Stimulated activated CD4-positive, alpha-beta T cell treated with anti-CD3 and anti-CD28 coated beads, Interleukin-2, amount 100 ng/mL, for 4 hours (primary cell): ENCODE measurements around the gene SPIRE1.

Source experiments
- DNase-seq: peaks from one replicate; pipeline ENCODE4 v3.0.0-alpha.2; 2020; ENCODE audit warnings: low read depth

The SPIRE1 gene

DNA sequence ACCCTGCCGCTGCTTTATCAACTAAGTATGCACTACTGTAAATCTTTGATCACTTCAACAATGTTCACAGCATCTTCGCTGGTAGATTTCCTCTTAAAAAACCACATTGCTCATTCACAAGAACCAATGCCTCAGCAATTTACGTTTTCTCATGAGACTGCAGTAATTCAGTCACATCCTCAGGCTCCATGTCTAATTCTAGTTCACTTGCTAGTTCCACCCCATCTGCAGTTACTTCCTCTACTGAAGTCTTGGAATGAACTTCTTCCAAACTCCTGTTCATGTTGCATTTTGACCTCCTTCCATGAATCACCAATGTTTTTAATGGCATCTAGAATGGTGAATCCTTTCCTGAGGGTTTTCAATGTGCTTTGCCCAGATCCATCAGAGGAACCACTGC lies 214.4 kb downstream of the SPIRE1 start:
- DNase-seq: no peak

DNA sequence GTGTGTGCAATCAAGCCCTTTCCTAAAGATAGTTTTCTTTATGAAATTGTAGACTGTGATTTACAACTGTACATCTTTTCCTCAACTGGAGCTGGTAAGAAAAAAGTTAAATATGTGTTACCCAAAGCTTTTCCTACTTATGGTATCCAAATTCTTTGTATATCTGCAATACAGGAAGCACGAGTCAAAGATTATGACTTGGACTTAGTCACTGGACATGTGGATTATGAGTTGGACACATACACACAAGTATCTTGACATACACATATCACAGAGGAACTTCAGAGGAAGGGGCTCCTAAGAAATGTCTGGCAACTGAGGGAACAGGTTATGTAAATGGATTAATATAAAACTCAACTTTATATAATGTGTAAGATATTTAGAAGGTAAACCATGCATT lies 215.0 kb downstream of the SPIRE1 start:
- no peak for DNase-seq

DNA sequence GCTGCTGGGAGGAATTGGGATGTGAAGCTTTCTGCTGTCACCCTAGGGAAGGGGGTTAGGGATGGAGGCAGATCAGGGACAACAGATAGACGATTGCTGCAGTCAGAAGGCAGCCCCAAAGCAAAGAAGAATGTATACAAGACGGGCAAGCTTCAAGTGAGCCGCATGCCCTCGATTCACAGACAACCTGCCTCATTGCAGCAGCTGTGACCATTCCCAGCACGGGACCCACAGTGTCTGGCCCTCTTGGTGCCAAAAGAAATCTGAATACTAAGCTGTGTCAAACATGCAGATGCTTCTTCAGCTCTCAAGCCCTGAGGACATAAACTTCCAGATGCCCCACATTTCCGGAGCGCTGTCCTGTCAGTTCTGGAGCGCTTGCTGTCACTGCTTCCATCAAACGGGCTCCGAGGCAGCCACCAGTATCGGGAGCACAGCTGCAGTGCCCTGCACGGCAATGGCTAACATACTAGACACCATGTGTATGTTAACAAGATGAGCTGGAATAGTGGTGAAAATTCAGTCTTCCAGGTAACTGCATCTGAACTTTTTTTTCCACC lies 216.4 kb downstream of the SPIRE1 start:
- no peak for DNase-seq

DNA sequence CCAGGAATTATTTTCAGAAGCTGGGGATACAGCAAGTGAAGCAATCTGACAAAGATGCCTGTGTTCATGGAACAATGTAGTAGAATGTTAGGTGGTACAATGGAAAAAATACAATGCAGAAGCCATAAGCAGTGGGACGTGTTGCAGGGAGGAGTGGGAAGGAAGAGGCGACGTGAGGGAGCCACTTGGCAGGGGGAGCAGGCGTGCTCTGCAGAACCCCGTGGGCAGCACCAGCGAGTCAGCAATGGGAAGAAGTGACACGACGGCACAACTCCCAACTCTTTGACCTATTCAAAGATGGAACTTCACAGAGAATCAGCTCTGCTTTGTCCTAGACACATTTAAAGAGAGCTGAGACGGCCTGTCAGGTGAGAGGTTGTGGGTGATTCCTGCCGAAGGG lies 219.7 kb downstream of the SPIRE1 start:
- DNase-seq: no peak

DNA sequence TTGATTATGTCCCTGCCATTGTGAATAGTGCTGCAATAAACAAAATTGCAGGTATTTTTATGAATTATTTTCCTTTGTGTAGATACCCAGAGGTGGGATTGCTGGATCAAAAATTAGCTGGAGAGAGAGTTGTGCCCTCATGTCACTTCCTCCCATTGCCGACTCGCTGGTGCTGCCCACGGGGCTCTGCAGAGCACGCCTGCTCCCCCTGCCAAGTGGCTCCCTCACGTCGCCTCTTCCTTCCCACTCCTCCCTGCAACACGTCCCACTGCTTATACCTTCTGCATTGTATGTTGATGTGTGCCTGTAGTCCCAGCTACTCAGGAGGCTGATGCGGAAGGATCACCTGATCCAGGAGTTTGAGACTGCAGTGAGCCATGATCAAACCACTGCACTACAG lies 222.0 kb downstream of the SPIRE1 start:
- no peak for DNase-seq

DNA sequence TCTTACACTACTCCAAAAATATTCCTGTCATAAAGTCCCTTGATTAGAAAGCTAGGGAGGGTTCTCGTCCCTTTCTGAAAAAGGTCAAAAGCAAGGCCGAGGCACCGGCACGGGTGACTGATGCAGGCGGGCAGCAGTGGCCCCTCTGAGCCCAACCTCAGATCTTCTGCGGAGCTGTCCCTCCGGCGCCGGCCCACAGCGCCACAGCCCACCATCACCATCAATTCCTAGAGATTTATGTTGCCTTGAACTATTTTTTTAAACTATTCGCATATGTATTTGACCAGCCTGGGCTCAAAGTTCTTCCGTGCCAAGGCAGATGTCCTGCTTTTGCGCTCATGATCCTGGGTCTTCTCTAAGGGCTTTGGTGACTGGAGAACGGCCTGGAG lies 223.4 kb downstream of the SPIRE1 start:
- no peak for DNase-seq

DNA sequence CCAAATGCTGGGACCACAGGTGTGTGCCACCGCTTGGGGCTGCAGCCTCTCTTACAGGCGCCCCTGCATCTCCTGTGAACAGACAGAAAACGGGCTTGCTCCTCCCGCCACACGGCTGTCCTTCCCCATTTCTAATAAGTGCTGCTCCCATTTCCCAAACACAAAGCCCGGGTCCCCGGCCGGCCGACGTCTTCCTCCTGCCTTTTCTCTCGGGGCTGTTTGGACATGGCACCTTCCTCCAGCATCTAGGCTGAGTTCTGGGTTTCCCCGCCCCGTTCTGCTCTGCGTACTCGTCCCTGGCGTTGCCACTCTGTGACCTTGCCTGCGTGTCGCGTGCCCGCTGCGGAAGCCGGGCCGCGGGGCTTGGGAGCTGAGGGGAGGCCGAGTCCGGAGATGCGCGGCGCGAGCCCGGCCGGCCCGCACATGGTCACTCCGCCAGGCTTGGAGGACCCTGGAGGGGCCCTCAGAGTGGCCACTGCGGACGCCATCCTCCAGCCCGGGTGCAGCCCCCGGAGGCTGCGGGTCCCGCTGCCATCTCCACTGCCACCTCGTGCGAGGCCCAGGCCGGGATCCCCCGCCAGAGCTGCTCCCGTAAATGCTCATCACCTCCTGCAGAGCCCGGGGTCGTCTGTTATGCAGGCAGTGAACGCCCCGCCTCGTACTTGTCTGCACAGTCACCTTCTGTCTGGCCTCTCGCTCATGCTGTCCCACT lies 223.9 kb downstream of the SPIRE1 start:
- DNase-seq: no peak

DNA sequence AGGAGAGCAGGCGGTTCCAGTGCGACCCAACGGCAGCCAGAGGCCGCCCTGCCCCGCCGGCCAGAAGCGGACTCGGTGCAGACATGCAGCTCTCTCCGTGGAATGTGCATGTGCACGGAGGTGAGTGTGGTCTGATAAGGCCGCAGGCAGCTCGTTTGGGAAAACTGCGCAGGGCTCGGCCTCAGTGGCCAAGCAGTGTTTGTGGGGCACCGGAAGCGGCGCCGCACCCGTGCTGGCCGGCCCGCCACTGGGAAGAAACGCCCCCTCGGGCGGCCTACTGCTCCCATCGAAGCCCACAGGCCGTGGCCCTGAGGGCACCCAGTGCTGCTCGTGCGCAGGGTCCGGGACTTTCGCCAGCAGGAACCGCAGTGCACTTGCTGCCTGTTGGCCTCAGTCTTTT lies 225.0 kb downstream of the SPIRE1 start:
- DNase-seq: no peak

DNA sequence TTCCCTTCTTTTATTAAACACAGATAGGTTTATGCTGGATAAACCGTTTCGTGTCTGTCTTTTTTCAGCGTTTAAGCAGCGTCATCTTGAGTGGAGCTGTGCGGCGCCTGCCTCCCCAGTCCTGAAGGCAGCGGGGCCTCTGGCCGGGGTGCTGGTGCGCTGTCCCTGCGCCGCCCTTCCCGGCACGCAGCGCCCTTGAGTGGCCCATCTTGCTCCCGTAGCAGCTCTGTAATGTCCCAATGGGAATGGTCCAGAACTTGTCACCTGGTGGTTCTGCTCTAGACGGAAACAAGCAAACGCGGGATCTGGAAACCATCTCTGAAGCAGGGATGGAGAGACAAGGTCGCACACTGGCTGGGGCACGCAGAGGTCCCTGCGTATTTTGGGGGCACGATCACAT lies 225.7 kb downstream of the SPIRE1 start:
- DNase-seq: no peak

DNA sequence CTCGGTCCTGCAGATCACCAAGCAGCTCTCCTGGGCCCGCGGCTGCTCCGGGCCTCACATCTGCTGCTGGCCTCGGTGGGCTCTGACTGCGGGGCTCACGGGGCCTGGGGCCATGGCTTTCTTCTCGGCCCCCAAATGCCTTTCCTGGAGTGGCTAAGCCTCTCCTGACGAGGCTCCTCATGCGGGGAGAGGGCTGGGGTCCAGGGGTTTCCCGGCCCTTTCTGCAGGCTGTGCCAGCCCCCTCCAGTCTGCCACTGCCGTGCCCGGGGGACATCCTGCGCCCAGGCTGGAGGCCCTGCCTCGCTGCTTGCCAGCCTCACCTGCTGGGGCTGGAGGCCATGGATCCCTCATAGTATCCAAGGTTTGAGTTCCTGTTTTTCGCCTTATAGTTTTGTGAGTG lies 226.3 kb downstream of the SPIRE1 start:
- no peak for DNase-seq

DNA sequence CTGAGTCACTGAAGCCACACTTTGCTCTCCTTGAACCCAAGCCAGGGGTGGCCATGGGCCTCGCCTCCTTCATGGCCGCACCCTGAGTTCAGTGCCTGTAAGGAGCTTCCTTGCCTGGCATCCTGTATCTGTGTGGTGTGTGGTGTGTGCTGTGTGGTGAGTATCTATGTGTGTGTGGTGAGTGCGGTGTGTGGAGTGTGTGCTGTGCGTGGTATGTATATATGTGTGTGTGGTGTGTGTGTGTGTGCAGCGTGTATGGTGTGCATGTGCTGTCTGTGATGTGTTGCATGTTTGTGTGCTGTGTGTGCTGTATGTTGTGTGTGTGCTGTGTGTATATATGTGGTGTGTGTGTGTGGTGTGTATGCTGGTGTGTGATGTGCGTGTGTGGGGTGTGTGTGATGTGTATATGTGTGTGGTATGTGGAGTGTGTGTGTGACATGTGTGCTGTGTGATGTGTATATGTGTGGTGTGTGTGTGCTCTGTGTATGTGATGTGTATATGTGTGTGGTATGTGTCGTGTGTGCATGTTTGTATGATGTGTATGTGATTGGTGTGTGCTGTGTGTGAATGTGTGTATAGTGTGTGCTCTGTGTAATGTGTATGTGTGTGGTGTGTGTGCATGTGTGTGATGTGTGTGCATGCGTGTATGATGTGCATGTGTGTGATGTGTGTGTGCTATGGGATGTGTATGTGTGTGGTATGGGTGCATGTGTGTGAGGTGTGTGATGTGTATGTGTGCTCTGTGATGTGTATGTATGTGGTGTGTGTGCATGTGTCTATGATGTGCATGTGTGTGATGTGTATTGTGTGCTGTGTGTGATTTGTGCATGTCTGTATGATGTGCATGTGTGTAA lies 227.5 kb downstream of the SPIRE1 start:
- no peak for DNase-seq

DNA sequence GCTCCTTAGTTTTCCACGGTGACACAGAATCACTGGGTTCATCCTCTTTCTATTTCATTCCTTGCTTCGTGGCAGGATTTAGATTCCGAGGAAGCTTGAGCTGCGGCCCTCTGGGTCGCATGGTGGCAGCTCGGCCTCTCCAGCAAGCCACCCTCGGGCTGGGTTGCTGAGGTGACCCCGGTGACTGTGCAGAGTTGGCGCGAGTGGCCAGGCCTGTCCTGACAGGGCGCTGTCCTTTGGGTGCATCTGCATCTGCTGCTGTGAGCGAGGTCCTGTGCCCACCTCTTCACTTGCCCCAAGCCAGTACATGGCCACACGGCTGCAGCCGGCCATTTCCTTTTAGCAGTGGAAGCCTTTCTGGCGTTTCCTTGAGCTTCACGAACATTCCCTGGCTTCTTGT lies 228.4 kb downstream of the SPIRE1 start:
- DNase-seq: no peak

DNA sequence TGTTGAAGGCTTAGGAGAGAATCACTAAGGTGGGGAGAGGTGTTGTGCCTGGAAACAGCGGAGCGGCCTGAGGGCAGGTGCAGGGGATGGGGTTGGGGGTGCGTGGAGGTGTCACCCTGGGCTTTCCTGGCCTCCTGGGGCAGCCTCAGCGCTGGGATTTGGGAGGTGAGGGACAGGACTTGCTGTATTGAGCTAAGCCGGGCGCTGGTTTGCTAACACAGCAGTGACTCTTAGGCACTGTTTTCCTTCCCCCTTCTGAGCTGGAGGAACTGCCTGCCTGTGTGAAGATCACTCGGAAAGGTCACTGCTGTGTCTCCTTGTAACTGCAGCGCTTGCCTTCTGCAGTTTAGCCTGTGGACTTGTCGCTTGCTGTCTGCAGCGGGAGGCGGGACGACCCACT lies 229.0 kb downstream of the SPIRE1 start:
- DNase-seq: no peak

DNA sequence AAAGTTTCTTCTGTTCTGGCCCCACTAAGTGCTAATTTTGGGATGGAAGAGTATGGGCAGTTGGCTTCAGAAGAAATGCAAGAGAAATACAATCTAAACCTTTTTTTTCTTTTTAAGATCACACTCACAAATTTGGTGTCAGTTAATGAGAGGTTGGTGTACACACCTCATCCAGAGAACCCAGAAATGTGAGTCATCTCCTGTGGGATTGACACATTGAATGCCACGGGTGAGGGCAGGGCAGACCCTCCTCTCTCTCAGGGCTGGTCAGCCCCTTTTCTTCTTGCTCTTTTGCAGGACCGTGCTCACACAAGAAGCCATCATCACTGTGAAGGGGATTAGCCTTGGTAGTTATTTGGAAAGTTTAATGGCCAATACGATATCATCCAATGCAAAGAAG lies 231.0 kb downstream of the SPIRE1 start:
- DNase-seq: no peak

DNA sequence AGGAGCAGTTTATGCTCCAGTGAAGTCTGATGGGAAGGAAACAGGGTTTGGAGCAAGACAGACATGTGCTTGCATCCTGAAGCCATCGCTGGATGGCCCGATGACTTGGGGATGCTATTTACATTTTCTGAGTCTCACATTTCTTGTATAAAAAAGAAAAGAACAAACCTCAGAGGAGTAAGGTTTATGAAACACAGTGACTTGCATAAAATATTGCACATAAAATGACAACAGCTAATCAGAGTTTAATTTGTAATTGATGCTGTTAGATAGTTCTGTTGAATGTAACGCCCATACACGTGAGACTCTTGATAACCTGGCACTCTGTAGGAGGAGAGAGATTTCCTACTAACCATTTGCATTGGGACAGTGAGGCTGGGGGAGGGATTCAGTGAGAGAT lies 233.7 kb downstream of the SPIRE1 start:
- no peak for DNase-seq

DNA sequence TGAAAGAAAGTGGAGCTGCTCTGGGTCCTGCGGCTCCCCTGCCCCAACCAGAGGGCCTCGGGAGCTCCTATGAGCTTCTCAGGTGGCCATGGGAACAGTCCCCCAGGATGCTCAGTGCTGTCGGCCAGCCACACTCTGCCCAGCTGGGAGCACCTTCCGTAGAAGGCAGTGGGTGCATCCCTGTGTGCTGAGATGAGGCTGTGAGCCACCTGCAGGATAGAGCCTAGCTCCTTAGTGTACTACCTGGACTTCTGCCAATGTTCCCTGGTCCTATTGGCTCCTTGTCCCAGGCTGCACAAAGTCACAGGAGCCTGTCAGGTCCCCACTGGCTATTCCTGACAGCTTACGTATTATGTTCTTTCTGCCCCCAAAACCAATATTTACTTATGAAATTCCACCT lies 234.1 kb downstream of the SPIRE1 start:
- DNase-seq: no peak

DNA sequence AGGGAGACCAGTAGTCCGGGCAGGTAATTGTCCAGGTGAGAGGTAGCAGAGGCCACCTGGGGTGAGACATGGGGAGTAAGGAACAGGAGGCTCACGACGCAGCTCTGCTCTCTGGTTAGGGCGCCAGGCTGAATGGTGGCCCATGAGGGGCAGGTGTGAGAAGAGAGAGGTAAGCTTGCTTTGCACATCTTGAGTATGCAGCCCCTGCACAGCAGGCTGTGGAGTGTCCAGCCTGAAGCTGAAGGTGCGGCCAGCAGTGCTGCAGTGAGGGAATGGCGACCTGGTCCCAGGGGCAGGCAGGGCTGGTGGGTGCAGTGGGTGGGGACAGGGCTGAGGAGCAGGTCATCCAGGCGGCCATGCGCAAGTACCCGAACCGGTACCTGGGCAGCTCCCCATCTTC lies 234.5 kb downstream of the SPIRE1 start:
- no peak for DNase-seq

DNA sequence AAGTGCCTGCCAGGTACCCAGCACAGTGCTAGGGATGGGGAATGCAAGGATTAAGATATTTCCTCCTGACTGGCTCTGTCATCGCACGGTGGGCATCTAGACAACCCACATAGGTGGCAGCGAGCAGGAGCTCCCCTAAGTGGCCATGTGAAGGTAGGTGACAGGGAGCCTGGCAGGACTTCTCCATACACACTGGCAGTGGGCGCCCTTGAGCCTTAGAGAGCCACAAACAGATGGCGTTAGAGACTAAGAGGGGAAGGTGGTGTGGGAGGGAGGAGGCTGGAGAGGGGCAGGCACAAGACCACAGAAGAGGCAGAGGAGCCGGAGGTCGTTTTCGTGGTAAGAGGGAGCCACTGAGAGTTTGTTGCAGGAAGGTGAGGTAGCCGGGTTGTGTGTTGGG lies 235.0 kb downstream of the SPIRE1 start:
- no peak for DNase-seq

DNA sequence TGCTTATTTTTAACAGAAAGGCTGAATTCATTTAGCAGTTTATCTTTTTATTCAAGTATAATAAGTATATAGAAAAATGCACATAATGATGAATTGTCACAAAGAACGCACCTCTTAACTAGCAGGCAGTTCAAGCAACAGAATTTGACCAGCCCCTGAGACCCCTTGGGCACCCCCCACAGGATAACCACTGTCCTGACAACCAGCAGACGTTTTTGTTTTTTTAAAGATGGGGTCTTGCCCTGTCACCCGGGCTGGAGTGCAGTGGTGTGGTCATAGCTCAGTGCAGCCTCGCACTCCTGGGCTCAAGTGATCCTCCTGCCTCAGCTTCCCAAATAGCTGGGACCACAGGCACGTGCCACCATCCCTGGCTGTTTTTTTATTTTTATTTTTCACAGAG lies 236.2 kb downstream of the SPIRE1 start:
- no peak for DNase-seq

DNA sequence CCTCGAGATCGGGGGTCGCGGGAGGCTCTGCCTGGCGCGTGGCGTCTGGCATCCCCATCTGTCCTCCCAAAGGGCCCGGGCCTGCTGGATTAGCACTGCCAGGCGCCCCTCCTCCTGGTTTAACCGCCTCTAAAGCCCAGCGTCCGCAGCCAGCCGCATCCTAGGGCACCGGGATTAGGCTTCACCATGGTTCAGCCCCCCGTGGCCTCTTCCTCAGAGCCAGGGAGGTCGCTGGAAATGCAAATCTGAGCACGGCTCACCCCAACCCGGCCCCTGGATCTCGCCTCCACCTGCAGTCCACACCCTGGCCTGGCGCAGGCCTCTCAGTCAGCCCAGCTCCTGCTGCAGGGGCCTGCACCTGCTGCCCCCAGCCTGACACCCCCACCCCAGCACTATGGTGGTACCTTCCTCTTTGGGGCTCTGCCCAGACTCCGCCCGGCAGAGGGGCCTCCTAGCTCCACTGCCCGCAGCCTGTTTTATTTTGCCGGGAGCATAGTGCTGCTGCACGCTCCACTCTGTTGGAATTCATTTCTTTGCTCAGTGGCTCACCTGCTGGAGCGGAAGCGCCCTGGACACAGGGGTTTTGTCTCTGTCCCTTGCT lies 237.0 kb downstream of the SPIRE1 start:
- DNase-seq: no peak

DNA sequence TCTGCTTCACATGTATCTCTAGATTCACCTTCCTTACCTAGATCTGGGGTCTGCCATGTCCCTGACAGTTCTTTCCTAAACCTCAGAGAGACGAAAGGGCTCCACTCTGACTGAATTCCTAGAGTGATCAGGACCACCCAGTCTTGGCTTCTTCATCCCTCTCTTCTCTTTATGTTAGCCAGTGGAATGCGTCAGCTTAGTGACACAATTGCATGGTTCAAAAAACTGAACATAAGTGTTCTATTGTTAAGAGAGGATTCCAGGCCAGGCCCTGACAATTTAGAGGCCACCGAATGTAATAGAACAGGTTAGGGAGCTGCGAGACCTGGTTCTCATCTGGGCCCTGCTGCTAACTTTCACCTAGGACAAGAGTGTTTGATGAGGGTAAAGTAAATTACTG lies 240.2 kb downstream of the SPIRE1 start:
- no peak for DNase-seq

DNA sequence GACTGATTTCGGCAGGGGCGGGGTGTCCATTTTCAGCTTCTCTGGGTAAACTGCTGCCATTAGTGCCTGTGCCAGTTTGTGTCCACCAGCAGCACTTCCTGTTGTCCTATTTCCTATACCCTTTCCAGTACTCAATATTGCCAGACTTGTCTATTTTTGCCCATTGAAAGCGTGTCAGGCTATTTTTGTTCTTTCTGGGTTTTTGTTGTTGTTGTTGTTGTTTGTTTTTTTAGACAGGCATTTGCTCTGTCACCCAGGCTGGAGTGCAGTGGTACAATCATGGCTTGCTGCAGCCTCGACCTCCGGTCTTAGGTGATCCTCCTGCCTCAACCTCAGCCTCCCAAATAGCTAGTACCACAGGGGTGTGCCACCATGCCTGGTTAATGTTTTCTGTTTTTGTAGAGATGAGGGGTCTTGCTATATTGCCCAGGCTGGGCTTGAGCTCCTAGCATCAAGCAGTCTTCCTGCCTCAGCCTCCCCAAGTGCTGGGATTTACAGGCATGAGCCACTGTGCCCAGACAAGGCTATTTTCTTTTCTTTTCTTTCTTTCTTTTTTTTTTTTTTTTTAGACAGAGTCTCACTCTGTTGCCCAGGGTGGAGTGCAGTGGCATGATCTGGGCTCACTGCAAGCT lies 241.7 kb downstream of the SPIRE1 start:
- no peak for DNase-seq

DNA sequence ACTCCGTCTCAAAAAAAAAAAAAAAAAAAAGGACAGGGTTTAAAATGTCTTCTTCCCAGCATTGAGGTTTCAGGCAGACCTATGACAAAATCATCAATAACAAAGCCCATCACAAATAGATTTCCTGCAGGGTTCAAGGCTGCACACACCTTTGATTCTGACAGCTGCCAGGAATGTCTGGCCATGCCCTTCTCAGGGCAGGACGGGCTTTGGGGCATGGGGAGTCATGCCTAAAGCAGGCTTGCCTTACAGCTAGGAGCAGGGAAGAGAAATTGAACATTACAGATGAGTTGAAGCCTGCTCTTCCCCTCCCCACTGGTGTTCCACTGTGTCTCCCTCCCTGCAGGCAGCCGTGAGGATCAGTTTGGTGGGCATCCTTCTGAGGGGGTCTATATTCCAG lies 246.5 kb downstream of the SPIRE1 start:
- no peak for DNase-seq
